WERI-Rb-1 (cell line): ENCODE measurements around the gene DPEP3.
"Not testable (repeated sequence)": the region's sequence is repeated elsewhere in the genome, so short reads cannot be mapped to it uniquely, and the experiment has no call there.

Experiments used
- DNase-seq: peaks from one replicate; pipeline ENCODE4 v3.0.0-alpha.2; 2020
- H3K27ac ChIP-seq: fragments of 250-450 bp; sonication (Bioruptor Pico); 2 replicates; pipeline ENCODE4 v1.5.1; 2020; ENCODE audit warnings: mild to moderate bottlenecking, moderate library complexity
- H3K27me3 ChIP-seq: fragments of 250-450 bp; sonication (Bioruptor Pico); 2 replicates; pipeline ENCODE4 v1.5.1; 2021; ENCODE audit warnings: mild to moderate bottlenecking, low read depth, moderate library complexity; ENCODE audit not compliant: insufficient read depth, severe bottlenecking
- H3K36me3 ChIP-seq: fragments of 250-450 bp; sonication (Bioruptor Pico); 2 replicates; pipeline ENCODE4 v1.5.1; 2020; ENCODE audit warnings: mild to moderate bottlenecking, moderate library complexity
- H3K4me3 ChIP-seq: 2 replicates; pipeline ENCODE4 v1.5.1; 2011; ENCODE audit warnings: low read depth, mild to moderate bottlenecking, control low read depth, low read length
- H3K9me3 ChIP-seq: fragments of 250-450 bp; sonication (Bioruptor Pico); 2 replicates; pipeline ENCODE4 v1.5.1; 2021; ENCODE audit warnings: mild to moderate bottlenecking, moderate library complexity; ENCODE audit not compliant: severe bottlenecking
- CTCF ChIP-seq: IDR thresholded peaks from 2 replicates; pipeline ENCODE4 v1.5.1; 2011; ENCODE audit warnings: low read depth, mild to moderate bottlenecking, control low read depth, inconsistent platforms, low read length

Gene DPEP3

GRCh38 chr16:68019167-68019680, 38.9 kb upstream of the DPEP3 start:
- H3K36me3 ChIP-seq: peaks cover 20% of the 10 kb centered on the region
- no peaks in the 10 kb centered on the region for H3K9me3 ChIP-seq
- no peak for TF ChIP-seq CTCF

GRCh38 chr16:68015681-68016080, 35.4 kb upstream of the DPEP3 start, which contains the start of gene DPEP2NB:
DPEP2NB (minus strand) TSS chr16:68015911; CDS start chr16:68015770, 141 bp downstream.
- DNase-seq: no peak
- no peaks in the 10 kb centered on the region for H3K9me3 ChIP-seq
- no peak for TF ChIP-seq CTCF
- H3K4me3 ChIP-seq: no peak within 1 kb of the TSS
- no peaks in the 10 kb centered on the region for H3K36me3 ChIP-seq
- no peaks in the 10 kb centered on the region for H3K27me3 ChIP-seq
- H3K27ac ChIP-seq: no peak within 1 kb of the TSS

More at GRCh38 chr16:68019167-68019680, 38.9 kb upstream of the DPEP3 start:
- H3K27ac ChIP-seq: no peak overlapping the region
- DNase-seq: no peak
- H3K4me3 ChIP-seq: no peak overlapping the region
- H3K27me3 ChIP-seq: no peaks in the 10 kb centered on the region

- no peaks in the 10 kb centered on the region for H3K36me3 ChIP-seq
- DNase-seq: no peak
- no peak overlapping the region for H3K27ac ChIP-seq
- H3K4me3 ChIP-seq: no peak overlapping the region
- TF ChIP-seq CTCF: no peak
- H3K27me3 ChIP-seq: no peaks in the 10 kb centered on the region
- no peaks in the 10 kb centered on the region for H3K9me3 ChIP-seq
Observed at GRCh38 chr16:68013440-68013839, 33.1 kb upstream of the DPEP3 start.

GRCh38 chr16:68009872-68010271, 29.6 kb upstream of the DPEP3 start:
- H3K36me3 ChIP-seq, DNase-seq, H3K27ac ChIP-seq, H3K27me3 ChIP-seq, H3K4me3 ChIP-seq, H3K9me3 ChIP-seq: not testable (repeated sequence)

- no peak overlapping the region for H3K27ac ChIP-seq
- no peaks in the 10 kb centered on the region for H3K36me3 ChIP-seq
- no peaks in the 10 kb centered on the region for H3K9me3 ChIP-seq
- no peaks in the 10 kb centered on the region for H3K27me3 ChIP-seq
- H3K4me3 ChIP-seq: no peak overlapping the region
- TF ChIP-seq CTCF: no peak
- DNase-seq: no peak
Observed at GRCh38 chr16:68009157-68009735, 28.9 kb upstream of the DPEP3 start.

GRCh38 chr16:68005786-68006286, 25.5 kb upstream of the DPEP3 start:
- Histone ChIP-seq H3K36me3 (no peaks in the 10 kb centered on the region), H3K27ac (no peak overlapping the region), H3K4me3 (no peak overlapping the region), H3K27me3 (no peaks in the 10 kb centered on the region), H3K9me3 (no peaks in the 10 kb centered on the region)
- DNase-seq: no peak
- TF ChIP-seq CTCF: no peak
